HG03135 (cell line): ENCODE data around the gene XYLT2.
A peak's percentile ranks its signal among the peaks of the same experiment; 100 is the strongest.
"Not testable (repeated sequence)": the region's sequence is repeated elsewhere in the genome, so short reads cannot be mapped to it uniquely, and the experiment has no call there.

Experiments used
- ATAC-seq: cut with Tn5 transposase; IDR thresholded peaks from one replicate; pipeline ENCODE4 v1.9.1; 2021; ENCODE audit warnings: mild to moderate bottlenecking, moderate library complexity; ENCODE audit not compliant: unreplicated experiment

XYLT2 gene

DNA sequence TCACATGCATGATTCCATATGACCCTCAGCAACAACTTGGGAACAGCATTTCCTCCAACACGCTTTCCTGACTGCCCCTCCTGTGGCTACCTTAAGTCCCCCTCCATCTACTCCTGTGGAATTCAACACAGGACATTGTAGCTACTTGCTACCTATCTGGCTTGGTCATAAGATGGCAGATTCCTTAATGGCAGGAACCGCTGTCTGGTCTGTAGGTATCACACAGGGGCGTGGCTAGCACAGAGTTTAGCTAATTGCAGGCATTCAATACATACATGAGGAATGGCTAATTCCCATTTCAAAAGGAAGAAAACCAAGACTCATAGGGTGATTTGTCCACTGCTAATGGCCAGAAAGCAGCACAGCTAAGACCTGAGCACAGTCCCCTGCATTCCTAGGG lies 42.8 kb downstream of the XYLT2 start:
- no peak for ATAC-seq

DNA sequence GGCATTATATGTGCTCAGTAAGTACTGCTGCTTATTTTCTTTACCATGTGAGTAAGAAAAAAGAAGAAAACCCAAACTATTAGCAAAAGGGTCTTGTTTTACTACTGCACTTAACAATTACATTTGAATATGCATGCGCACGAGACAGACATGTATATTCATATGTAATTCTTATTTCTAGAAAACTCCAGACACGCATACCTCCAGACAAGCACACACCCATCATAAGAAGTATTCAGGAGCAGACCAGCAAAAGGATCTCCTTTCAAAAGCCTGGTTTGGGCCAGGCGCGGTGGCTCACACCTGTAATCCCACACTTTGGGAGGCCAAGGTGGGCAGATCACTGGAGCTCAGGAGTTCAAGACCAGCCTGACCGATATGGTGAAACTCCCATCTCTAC lies 43.6 kb downstream of the XYLT2 start:
- ATAC-seq = no peak

DNA sequence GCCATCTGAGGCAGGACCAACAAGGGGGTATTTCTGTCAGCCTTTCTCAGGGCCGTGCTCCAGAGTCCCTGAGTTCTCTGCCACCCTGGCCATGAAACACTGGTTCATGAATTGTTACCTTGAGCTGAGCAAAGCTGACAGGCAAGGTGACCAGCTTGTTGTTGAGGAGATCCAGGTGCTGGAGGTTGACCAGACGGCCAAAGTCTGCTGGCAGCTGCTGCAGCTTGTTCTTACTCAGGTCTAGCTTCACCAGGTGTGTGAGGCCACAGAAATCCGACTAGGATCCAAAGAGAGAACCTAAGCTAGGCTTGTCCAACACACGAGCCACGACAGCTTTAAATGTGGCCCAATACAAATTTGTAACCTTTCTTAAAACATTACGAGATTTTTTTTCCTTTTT lies 46.7 kb downstream of the XYLT2 start:
- ATAC-seq = no peak

DNA sequence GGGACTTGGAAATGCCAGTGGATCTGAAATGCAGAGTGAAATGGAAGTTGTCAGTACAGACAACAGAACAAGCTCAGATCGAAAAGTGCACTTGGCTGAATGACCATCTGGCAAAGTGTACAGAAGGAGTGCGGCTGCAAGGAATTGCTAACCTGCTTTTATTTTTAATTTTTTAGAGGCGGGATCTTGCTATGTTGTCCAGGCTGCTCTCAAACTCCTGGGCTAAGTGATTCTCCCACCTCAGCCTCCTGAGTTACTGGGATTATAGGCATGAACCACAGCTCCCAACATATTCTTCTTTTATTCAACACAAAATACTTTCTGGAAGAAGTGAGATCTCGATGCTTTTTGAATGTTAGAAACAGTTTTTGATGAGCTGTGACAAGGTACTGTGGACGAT lies 47.8 kb downstream of the XYLT2 start:
- no peak for ATAC-seq

DNA sequence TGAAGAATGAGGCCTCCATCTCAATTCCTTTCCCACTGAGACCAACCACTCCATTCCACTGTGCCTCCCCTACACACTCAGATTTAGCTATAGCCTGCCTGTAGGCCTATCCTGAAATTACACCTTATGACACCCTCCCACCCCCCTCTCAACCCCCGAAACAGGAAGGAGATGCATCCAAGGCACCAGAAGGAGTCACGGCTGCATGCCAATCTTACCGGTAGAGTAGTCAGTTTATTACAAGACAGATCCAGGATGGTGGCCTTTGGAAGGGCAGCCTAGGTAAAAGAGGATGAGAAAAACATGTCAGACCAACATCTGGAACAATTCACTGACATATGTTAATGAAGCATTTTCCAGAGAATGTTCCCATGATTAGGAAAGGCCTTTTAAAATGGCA lies 48.8 kb downstream of the XYLT2 start:
- no peak for ATAC-seq

DNA sequence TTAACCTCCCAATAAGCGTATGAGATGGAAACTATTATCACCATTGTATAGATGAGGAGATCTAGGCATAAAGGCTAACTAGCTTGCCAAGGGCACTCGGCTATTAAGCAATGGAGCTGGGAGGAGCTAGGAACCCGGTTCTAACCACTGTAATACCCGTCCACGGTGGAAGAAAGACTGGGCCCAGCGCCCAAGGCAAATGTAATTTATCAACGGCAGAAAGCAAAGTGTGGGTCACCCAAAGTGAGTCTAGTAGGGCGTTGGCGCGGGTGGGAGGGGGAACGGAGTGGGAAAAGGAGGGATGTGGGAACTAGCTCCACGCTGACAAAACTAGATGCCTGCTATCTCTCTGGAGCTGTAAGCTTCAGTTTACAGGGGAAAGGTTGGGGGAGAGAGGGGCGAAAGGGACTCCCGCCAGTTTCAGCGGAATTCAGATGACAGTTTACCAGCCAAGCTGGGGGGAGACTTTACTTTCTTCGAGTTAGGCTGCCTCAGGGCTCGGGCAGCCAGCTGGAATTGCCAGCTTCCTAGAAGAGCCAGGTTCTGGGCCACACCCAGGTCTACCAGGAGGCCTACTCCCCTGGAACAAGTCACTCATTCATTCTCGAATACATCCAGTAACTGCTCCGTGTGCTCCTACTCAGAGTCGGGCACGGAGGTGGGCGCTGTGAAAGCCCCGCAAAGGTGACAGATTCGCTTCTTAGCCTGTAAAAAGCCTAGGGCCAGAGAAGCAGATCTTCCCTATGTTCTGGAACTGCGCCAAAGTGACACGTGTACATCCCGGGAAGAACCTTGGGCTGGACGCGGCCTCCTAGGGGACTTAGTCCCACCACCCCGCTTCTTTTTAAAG lies 50.6 kb downstream of the XYLT2 start:
- ATAC-seq = peak; percentile 12

DNA sequence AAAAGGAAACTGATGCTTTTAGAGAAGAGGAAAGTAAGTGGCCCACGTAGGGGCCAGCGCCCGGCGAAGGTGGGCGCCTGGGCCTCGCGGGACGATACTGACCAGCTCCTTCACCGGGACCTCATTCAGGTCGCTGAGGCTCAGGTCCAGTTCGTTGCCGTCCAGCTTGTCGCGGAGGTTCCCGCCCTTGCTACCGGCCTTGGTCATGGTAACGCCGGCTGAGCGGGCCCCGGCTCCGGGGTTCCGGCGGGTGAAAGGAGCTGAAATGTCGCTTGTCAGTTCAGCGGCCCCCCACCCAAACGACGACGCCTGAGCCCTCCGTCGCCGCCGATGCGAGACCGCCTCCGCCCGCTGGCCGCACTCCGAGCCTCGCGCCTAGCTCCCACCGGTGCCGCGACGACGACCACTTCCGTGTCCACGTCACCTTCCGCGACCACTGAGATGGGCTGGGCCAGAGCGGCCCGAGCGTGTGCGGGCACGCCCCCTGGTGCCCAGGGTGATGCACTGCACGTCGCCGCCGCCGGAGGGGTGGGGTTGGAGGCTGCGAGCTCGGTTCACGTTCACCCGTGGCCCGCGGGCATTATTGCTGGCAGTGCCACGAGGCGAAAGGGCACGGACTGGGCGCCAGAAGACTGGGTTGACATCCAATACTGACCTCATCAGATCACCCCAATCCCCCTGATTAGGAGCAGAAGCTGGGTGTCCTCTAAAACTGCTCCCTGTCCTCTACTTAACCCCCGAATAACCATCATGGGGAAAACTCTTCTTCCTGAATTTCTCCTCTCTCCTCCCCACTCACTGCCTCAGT lies 51.4 kb downstream of the XYLT2 start, which contains the start of gene LRRC59:
Gene LRRC59, minus strand, starts transcription at position 413 of the 808 bp plus-strand sequence. Its CDS starts 206 bp downstream, at position 207.
- peak; percentile 95 for ATAC-seq

DNA sequence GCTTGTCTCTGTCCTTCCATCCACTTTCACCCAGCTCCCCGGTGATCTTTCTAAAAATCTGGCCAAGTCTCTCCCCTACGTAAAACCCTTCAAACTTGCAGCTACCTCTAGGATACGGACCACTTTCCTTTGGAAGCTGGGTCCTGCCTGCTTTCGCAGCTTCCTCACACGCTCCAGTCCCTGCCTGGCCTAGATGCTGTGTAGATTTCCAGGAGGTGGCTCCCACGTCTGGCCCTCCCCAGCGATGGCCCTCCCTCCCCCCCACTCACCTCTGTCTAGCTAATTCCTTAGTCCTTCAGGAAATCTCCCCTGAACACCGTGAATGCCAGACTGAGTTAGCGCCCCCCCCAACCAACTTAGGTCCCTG lies 52.0 kb downstream of the XYLT2 start:
- ATAC-seq = no peak

DNA sequence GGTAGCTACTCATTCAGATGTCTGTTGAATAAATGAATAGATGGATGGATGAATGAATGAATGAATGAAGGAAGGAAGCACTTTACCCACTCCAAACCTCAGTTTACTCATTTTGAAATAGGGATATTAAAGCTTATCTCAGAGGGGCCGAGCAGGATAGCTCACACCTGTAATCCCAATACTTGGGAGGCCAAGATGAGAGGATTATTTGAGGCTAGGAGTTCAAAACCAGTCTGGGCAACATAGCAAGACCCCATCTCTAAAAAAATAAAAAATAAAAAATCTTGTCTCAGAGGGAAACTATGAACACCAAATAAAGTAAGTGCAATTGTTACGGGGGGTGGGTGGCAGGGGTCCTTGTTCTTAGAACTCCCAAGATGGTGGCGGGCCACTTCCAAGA lies 52.7 kb downstream of the XYLT2 start:
- ATAC-seq = not testable (repeated sequence)

DNA sequence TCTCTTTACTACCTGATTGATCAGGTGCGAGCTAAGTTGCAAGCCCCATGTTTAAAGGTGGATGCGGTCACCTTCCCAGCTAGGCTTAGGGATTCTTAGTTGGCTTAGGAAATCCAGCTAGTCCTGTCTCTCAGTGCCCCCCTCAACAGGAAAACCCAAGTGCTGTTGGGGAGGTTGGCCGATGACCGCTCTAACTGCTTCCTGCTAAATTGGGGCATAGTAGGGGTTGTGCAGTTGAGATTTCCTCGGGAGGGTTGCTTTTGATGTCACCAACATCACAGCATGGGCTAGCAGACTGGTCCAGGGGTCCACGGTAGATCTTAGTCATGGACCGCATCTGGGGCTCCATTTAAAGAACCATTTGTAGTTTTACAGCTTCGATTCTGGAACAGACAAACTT lies 53.7 kb downstream of the XYLT2 start:
- ATAC-seq = not testable (repeated sequence)

DNA sequence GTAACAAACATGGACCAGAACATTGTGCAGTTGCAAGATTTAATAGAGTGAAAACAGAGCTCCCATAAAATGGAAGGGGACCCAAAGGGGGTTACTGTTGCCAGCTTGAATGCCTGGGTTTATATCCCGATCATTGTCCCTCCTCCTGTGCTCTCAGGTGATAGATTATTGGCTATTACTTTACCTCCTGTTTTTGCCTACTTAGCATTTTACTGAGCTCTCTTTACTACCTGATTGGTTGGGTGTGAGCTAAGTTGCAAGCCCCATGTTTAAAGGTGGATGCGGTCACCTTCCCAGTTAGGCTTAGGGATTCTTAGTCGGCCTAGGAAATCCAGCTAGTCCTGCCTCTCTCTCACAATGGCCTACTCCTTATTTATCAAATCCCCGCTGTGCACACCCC lies 59.4 kb downstream of the XYLT2 start:
- ATAC-seq = not testable (repeated sequence)

DNA sequence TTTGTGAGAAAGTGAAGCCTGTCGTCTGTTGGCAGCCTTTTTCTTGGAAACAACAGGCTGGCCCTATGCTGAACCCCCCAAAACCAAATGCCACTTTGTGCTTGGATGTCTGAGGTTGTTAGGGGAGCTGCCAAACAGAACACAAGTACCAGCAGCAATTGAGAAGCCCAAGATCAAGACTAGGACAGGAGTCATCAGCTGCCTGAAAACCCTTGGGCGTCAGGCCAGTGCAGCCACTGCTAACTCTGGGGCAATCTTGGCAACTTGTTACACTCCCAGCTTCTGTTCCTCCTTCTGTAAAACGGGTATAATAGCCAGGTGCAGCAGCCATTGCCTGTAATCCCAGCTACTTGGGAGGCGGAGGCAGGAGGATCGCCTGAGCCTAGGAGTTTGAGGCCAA lies 60.7 kb downstream of the XYLT2 start:
- no peak for ATAC-seq

DNA sequence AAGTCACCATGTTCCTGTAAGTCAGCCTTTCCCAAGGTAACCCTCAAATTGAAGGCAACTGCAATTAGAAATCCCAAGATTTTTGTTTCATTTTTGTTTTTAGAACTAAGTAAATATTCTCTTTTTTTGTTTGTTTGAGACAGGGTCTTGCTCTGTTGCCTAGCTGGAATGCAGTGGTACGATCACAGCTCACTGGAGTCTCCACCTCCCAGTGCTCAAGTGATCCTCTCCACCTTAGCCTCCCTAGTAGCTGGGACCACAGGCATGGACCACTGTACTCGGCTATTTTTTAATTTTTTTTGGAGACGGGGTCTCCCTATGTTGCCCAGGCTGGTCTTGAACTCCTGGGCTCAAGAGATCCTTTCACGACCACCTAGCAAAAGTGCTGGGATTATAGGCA lies 62.0 kb downstream of the XYLT2 start:
- ATAC-seq = no peak
